ENCODE data around the gene CAMTA1. TPM values are rescaled to one million over a fixed set of nuclear protein-coding genes. Genes with fewer than 3 reads are reported as not detected.
"Not testable (repeated sequence)": the region's sequence is repeated elsewhere in the genome, so short reads cannot be mapped to it uniquely, and the experiment has no call there.

The CAMTA1 gene
- total RNA-seq, 1 donor from 2014 or later: 109 TPM

DNA sequence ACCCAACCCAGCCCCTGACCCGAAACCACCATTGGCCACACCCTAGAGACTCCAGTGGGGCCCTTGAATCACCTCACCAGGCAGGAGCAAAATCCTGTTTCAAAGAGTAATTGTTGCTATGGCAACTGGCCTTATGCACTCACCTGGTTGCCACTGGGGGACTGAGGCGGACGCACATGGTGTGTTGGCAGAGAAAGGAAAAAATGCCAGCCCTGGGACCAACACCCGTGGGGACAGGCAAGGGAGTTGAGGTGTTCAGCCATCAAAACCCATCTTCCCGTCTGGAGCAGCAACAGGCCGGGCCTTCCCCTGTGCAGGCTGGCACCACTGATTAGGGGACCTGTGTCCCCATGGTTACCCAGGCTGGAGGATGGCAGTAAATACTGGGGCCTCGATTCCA, 590.1 kb downstream of the CAMTA1 start:
- no peak overlapping the region for H3K27ac Mint-ChIP-seq (ENCODE audit: unreplicated experiment)
- H3K36me3 Mint-ChIP-seq (ENCODE audit: low read depth): no peaks in the 10 kb centered on the region
- DNase-seq (ENCODE audit: low read depth, low spot score): no peak
- H3K4me3 Mint-ChIP-seq: no peak overlapping the region
- H3K4me1 Mint-ChIP-seq: peaks cover 29% of the 10 kb centered on the region
- no peaks in the 10 kb centered on the region for H3K9me3 Mint-ChIP-seq
- no peak for TF ChIP-seq CTCF (conservative IDR thresholded peaks at IDR 0.05)
- H3K27me3 Mint-ChIP-seq (ENCODE audit: low read depth): no peaks in the 10 kb centered on the region

DNA sequence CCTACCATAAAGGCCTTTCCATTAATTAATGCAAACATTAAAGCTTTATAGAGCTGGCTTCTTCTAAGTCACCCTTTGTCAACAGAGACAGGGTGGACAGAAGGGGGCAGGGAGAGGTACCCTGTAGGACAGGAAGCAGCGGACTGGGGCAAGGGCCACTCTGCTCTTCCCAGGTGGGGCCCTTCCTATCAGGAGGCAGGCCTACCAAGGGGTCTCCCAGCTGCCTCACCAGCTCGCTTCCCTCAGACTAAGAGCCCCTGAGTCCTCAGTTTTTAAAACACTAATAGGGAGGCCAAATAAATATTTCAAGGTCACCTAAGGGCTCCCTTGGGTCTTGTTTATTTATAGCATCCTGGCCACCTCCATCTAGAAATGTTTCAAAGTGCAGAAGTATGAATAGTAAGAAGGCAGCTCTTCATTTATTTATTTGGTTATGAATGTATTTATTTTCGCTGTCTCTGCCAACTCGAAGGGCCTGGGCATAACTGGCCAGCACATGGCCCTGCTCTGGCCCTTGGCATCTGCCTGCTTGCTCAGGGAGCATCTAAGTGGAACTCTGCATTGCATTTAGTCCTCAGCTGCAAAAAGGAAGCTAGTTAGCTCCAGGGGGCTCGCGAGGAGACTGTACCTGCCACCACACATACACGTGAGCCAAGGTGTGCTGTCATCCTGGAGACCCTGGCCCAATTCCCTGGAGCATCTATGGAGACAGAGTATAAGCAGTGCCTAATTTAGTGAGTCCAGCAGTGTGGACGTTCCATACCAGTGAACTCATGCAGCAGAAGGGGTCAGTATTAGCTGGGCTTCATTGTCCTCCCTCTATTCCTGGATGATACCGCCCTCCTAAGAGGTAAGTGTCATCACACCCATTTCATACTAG, 590.8 kb downstream of the CAMTA1 start:
- Mint-ChIP-seq H3K27me3 (ENCODE audit: low read depth) (no peaks in the 10 kb centered on the region), H3K4me3 (no peak overlapping the region), H3K36me3 (ENCODE audit: low read depth) (no peaks in the 10 kb centered on the region), H3K27ac (ENCODE audit: unreplicated experiment) (no peak overlapping the region), H3K9me3 (no peaks in the 10 kb centered on the region), H3K4me1 (peaks cover 33% of the 10 kb centered on the region)
- TF ChIP-seq CTCF (conservative IDR thresholded peaks at IDR 0.05): no peak
- DNase-seq (ENCODE audit: low read depth, low spot score): no peak

DNA sequence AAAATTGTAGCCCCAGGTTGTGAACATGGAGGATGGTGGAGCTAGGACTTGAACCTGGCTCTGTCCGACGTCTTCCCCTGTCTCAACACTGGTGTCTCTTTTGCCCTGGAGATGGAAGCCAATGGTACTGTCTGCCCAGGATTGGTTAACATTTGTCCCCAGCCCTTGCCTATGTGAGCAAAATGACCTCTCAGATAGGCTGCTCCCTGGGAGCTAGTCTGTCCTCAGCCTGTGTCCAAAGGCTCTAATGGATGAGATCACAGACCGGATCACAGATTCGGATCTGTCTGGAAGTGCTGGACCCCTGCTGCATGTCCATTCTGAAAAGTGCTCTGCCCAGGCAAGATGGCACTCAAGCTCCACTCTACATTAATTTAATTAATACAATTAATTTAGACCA, 591.4 kb downstream of the CAMTA1 start:
- no peak for DNase-seq (ENCODE audit: low read depth, low spot score)
- Mint-ChIP-seq H3K27me3 (ENCODE audit: low read depth) (no peaks in the 10 kb centered on the region), H3K4me1 (peaks cover 33% of the 10 kb centered on the region), H3K9me3 (no peaks in the 10 kb centered on the region), H3K27ac (ENCODE audit: unreplicated experiment) (no peak overlapping the region), H3K4me3 (no peak overlapping the region), H3K36me3 (ENCODE audit: low read depth) (no peaks in the 10 kb centered on the region)
- no peak for TF ChIP-seq CTCF (conservative IDR thresholded peaks at IDR 0.05)

GRCh38 chr1:7378346-7379130, 593.3 kb downstream of the CAMTA1 start:
- Mint-ChIP-seq H3K36me3 (ENCODE audit: low read depth) (no peaks in the 10 kb centered on the region), H3K9me3 (no peaks in the 10 kb centered on the region), H3K27me3 (ENCODE audit: low read depth) (no peaks in the 10 kb centered on the region), H3K4me1 (peaks cover 33% of the 10 kb centered on the region), H3K4me3 (no peak overlapping the region), H3K27ac (ENCODE audit: unreplicated experiment) (no peak overlapping the region)
- no peak for TF ChIP-seq CTCF (conservative IDR thresholded peaks at IDR 0.05)
- DNase-seq (ENCODE audit: low read depth, low spot score): no peak

- H3K9me3 Mint-ChIP-seq: no peaks in the 10 kb centered on the region
- peaks cover 23% of the 10 kb centered on the region for H3K4me1 Mint-ChIP-seq
- H3K27me3 Mint-ChIP-seq (ENCODE audit: low read depth): no peaks in the 10 kb centered on the region
- no peak for TF ChIP-seq CTCF (conservative IDR thresholded peaks at IDR 0.05)
- peak; percentile 32 for DNase-seq (ENCODE audit: low read depth, low spot score)
- H3K4me3 Mint-ChIP-seq: peak overlapping the region; percentile 13
- no peaks in the 10 kb centered on the region for H3K36me3 Mint-ChIP-seq (ENCODE audit: low read depth)
- H3K27ac Mint-ChIP-seq (ENCODE audit: unreplicated experiment): peak overlapping the region; percentile 89
These were observed 594.3 kb downstream of the CAMTA1 start for GRCh38 chr1:7379441-7379971.

GRCh38 chr1:7380068-7380467, 594.8 kb downstream of the CAMTA1 start:
- H3K9me3 Mint-ChIP-seq; H3K36me3 Mint-ChIP-seq (ENCODE audit: low read depth); DNase-seq (ENCODE audit: low read depth, low spot score); H3K27me3 Mint-ChIP-seq (ENCODE audit: low read depth): not testable (repeated sequence)
- Mint-ChIP-seq H3K4me3 (peak overlapping the region; percentile 13), H3K4me1 (peaks cover 23% of the 10 kb centered on the region), H3K27ac (ENCODE audit: unreplicated experiment) (peak overlapping the region; percentile 89)

All from neural crest cell (in vitro differentiated cells).